IMR-90 (cell line): ENCODE data around the gene BCLAF1.

Experiments used
- CEBPB ChIP-seq: IDR thresholded peaks from 2 replicates; pipeline ENCODE4 v1.6.1; 2012; ENCODE audit warnings: low read depth, low read length, improper control_type of control experiment
- FOS ChIP-seq: fragments of 150-350 bp; IDR thresholded peaks from 2 replicates; pipeline ENCODE4 v1.6.1; 2016; ENCODE audit warnings: low read depth, low read length
- MAFK ChIP-seq: IDR thresholded peaks from 2 replicates; pipeline ENCODE4 v1.6.1; 2012; ENCODE audit warnings: low read depth, low read length, improper control_type of control experiment
- POLR2A ChIP-seq: IDR thresholded peaks from 2 replicates; pipeline ENCODE4 v1.6.1; 2012; ENCODE audit warnings: mild to moderate bottlenecking, low read depth, low read length
- RAD21 ChIP-seq: IDR thresholded peaks from 2 replicates; pipeline ENCODE4 v1.6.1; 2012; ENCODE audit warnings: low read length, improper control_type of control experiment
- TF ChIP-seq, protein P1 (sequence below): conservative IDR thresholded peaks from 2 replicates; pipeline ENCODE4 v1.5.1; 2012; ENCODE audit warnings: mild to moderate bottlenecking, low read depth, low read length, improper control_type of control experiment

DNA sequence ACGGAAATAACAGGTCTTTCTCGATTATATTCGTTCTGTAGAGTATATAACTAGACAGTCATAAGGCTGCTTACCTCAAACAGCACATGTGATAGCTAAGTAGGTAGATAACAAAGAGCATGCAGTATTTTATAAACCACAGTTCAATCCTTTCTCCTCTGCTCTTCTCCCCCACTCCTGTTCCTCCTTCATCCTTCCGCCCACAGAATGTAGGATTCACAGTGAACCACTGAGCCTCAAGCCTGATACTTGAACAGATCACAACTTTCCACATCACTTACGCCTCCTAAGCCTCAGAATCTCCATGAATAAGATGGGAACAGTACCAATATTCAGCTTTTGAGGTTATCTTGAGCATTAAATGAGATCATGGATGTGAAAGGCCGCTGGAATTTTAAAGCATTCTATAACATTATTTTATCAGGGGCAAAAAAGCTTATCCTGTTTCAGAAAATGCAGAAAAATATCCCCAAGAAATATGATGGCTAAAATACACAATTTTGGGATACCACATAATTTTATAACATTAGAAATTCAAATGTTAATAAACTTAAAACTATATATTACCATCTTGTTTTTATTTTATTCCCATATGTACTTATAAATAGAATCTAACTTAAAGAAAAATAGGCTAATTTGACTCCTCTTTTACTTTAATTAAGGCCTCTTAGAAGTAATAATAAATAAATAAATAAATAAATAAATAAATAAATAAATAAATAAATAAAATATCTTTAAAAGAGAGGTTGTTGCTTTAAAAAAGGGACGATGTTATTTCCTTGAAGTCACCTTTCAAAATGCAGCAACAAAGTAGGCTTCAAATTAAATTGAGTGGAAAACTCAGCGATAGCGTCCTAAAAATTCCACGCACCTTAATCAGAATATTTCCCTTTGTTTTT lies 72.9 kb downstream of the BCLAF1 start:
- TF ChIP-seq, protein P1, sequence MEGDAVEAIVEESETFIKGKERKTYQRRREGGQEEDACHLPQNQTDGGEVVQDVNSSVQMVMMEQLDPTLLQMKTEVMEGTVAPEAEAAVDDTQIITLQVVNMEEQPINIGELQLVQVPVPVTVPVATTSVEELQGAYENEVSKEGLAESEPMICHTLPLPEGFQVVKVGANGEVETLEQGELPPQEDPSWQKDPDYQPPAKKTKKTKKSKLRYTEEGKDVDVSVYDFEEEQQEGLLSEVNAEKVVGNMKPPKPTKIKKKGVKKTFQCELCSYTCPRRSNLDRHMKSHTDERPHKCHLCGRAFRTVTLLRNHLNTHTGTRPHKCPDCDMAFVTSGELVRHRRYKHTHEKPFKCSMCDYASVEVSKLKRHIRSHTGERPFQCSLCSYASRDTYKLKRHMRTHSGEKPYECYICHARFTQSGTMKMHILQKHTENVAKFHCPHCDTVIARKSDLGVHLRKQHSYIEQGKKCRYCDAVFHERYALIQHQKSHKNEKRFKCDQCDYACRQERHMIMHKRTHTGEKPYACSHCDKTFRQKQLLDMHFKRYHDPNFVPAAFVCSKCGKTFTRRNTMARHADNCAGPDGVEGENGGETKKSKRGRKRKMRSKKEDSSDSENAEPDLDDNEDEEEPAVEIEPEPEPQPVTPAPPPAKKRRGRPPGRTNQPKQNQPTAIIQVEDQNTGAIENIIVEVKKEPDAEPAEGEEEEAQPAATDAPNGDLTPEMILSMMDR, result no peak
- no peak for TF ChIP-seq FOS
- TF ChIP-seq MAFK, result no peak
- TF ChIP-seq POLR2A, result no peak
- no peak for TF ChIP-seq CEBPB
- no peak for TF ChIP-seq RAD21
